ENCODE measurements around the gene DNAJC22. TPM values are rescaled to one million over a fixed set of nuclear protein-coding genes. Genes with fewer than 3 reads are reported as not detected.
A peak's percentile ranks its signal among the peaks of the same experiment; 100 is the strongest.

DNAJC22 gene
- total RNA-seq = under 1 TPM in 3 of 4 donors, not detected in 1; under 0.01 to 0.28 (median 0.16) TPM
- 10 to 100 TPM in 1 of 3 donors, 1 to 10 TPM in 2; 4.6 to 12.8 (median 7.8) TPM for polyA plus RNA-seq

GRCh38 chr12:49346659-49347310, at the start of gene DNAJC22:
Gene DNAJC22 (plus strand): TSS chr12:49346888. CDS start chr12:49348873, 1,985 bp downstream.
- Histone ChIP-seq H3K4me3 (peak within 1 kb of the TSS in 3 of 4 donors; percentile 33 to 45 (median 43)), H3K9me3 (no peaks in the 10 kb centered on the region), H3K36me3 (no peaks in the 10 kb centered on the region), H3K4me1 (peaks cover 0 to 55% (median 54%) of the 10 kb centered on the region in 4 donors), H3K27me3 (peaks cover 44 to 100% (median 96%) of the 10 kb centered on the region in 3 donors), H3K27ac (no peak within 1 kb of the TSS)
- TF ChIP-seq EP300 (IDR thresholded peaks at IDR 0.05) = no peak
- TF ChIP-seq POLR2A (IDR thresholded peaks at IDR 0.05) = no peak
- TF ChIP-seq, protein P1, sequence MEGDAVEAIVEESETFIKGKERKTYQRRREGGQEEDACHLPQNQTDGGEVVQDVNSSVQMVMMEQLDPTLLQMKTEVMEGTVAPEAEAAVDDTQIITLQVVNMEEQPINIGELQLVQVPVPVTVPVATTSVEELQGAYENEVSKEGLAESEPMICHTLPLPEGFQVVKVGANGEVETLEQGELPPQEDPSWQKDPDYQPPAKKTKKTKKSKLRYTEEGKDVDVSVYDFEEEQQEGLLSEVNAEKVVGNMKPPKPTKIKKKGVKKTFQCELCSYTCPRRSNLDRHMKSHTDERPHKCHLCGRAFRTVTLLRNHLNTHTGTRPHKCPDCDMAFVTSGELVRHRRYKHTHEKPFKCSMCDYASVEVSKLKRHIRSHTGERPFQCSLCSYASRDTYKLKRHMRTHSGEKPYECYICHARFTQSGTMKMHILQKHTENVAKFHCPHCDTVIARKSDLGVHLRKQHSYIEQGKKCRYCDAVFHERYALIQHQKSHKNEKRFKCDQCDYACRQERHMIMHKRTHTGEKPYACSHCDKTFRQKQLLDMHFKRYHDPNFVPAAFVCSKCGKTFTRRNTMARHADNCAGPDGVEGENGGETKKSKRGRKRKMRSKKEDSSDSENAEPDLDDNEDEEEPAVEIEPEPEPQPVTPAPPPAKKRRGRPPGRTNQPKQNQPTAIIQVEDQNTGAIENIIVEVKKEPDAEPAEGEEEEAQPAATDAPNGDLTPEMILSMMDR (IDR thresholded peaks at IDR 0.05) = no peak
- no peak for TF ChIP-seq POLR2AphosphoS5 (IDR thresholded peaks at IDR 0.05)
- intact Hi-C loops (cut with DNase I) = no loop called here
- WGBS, 2 donors = 1 to 2% methylated on average over 47 of the region's 47 CpGs
- peak; percentile 59 for DNase-seq

DNA sequence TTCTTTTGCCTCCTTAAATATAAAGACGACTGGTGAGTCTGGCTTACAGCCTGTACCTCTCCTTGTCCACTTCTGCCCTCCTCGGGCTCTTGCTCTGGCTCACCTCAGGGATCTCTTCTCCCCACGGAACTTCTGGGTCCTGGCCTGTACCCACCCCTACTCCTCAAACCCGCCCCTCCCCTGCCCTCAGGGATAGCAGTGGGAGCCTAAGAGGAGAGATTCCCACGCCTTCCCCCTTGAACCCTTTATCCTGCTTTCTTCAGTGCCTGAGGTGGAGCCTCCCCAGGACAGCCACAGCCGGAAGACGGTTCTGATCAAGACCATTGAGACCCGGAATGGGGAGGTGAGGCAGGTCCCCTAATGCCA, 49.0 kb upstream of the DNAJC22 start:
- intact Hi-C loops (cut with DNase I) = no loop called here
- TF ChIP-seq POLR2AphosphoS5 (IDR thresholded peaks at IDR 0.05) (no peak), EP300 (IDR thresholded peaks at IDR 0.05) (no peak)
- Histone ChIP-seq H3K27ac (no peak overlapping the region), H3K27me3 (peaks cover 46 to 86% (median 50%) of the 10 kb centered on the region in 3 donors), H3K4me1 (peaks cover 0 to 31% (median 25%) of the 10 kb centered on the region in 4 donors), H3K36me3 (no peaks in the 10 kb centered on the region), H3K4me3 (peak overlapping the region in 1 of 4 donors; percentile 11), H3K9me3 (no peaks in the 10 kb centered on the region)
- peak; percentile 32 for DNase-seq
- WGBS, 2 donors = 17 to 22% methylated on average over 8 of the region's 8 CpGs

DNA sequence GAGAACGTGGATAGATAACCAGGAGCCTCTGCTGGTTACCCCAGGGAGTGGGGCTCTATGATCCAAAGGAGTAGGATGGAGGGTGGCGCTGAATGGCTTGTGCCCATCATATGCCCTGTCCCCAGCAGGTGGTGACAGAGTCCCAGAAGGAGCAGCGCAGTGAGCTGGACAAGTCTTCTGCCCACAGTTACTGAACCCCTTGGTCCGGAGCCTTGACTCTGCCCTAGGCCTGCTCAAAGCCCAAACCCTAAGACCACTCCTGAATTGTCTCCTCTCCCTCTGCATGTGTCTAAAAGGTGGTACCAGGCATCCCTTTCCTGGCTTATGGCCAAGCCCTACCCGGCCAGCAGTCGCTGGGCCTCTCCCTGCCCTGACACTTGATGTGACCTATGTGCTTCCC, 48.5 kb upstream of the DNAJC22 start:
- TF ChIP-seq POLR2A (IDR thresholded peaks at IDR 0.05) (no peak), POLR2AphosphoS5 (IDR thresholded peaks at IDR 0.05) (no peak), EP300 (IDR thresholded peaks at IDR 0.05) (no peak)
- TF ChIP-seq, protein P1 (IDR thresholded peaks at IDR 0.05) = no peak
- H3K27ac ChIP-seq = no peak overlapping the region
- H3K27me3 ChIP-seq = peaks cover 46 to 88% (median 54%) of the 10 kb centered on the region in 3 donors
- H3K4me3 ChIP-seq = no peak overlapping the region
- no peaks in the 10 kb centered on the region for H3K36me3 ChIP-seq
- peaks cover 0 to 27% (median 23%) of the 10 kb centered on the region in 4 donors for H3K4me1 ChIP-seq
- 24 to 43% methylated on average over 6 of the region's 6 CpGs for WGBS, 2 donors
- intact Hi-C loops (cut with DNase I) = no loop called here
- peak; percentile 40 for DNase-seq
- no peaks in the 10 kb centered on the region for H3K9me3 ChIP-seq

GRCh38 chr12:49301760-49302159, 44.9 kb upstream of the DNAJC22 start:
- TF ChIP-seq, protein P1 (IDR thresholded peaks at IDR 0.05) = no peak
- no peak for TF ChIP-seq POLR2AphosphoS5 (IDR thresholded peaks at IDR 0.05)
- TF ChIP-seq EP300 (IDR thresholded peaks at IDR 0.05) = no peak
- TF ChIP-seq POLR2A (IDR thresholded peaks at IDR 0.05) = no peak
- Histone ChIP-seq H3K27me3 (peaks cover 22 to 62% (median 41%) of the 10 kb centered on the region in 3 donors), H3K4me3 (no peak overlapping the region), H3K9me3 (no peaks in the 10 kb centered on the region), H3K27ac (no peak overlapping the region), H3K4me1 (peaks cover 0 to 12% (median 10%) of the 10 kb centered on the region in 4 donors), H3K36me3 (no peaks in the 10 kb centered on the region)
- DNase-seq = no peak
- intact Hi-C loops (cut with DNase I) = no loop called here
- 53 to 70% methylated on average over 4 of the region's 4 CpGs for WGBS, 2 donors

DNA sequence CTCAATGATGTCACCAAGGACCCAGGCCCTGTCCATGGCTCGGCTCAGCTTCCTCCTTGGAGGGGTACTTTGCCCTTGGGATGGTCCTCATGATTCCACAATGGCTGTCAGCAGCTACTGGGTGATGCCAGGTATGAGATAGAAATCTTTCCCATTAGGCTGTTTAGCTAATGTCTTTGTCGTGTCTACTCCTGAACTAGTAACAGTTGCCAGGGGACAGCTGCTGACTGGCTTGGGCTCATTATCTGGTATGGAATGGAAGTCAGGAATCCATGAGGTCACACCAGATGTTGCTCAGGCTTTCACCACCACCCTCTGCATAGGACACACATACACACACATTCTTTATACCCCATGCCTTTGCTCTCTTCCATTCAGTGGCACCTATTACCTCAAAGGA, 42.5 kb upstream of the DNAJC22 start:
- Histone ChIP-seq H3K36me3 (no peaks in the 10 kb centered on the region), H3K4me3 (no peak overlapping the region), H3K27ac (no peak overlapping the region), H3K9me3 (no peaks in the 10 kb centered on the region), H3K4me1 (no peaks in the 10 kb centered on the region), H3K27me3 (peaks cover 0 to 58% (median 17%) of the 10 kb centered on the region in 3 donors)
- TF ChIP-seq POLR2AphosphoS5 (IDR thresholded peaks at IDR 0.05) (no peak), EP300 (IDR thresholded peaks at IDR 0.05) (no peak), POLR2A (IDR thresholded peaks at IDR 0.05) (no peak)
- TF ChIP-seq, protein P1 (IDR thresholded peaks at IDR 0.05) = no peak
- intact Hi-C loops (cut with DNase I) = no loop called here
- DNase-seq = no peak
- 68 to 81% methylated on average over 2 of the region's 2 CpGs for WGBS, 2 donors
